ENCODE data around the gene PTPA. TPM values are rescaled to one million over a fixed set of nuclear protein-coding genes. Genes with fewer than 3 reads are reported as not detected.
A peak's percentile ranks its signal among the peaks of the same experiment; 100 is the strongest.

PTPA gene
- total and polyA plus RNA-seq, 2 donors (not counting 3 experiments of a cell fraction or from before 2014, with no cell fraction given) = 97.7 to 121 TPM

DNA sequence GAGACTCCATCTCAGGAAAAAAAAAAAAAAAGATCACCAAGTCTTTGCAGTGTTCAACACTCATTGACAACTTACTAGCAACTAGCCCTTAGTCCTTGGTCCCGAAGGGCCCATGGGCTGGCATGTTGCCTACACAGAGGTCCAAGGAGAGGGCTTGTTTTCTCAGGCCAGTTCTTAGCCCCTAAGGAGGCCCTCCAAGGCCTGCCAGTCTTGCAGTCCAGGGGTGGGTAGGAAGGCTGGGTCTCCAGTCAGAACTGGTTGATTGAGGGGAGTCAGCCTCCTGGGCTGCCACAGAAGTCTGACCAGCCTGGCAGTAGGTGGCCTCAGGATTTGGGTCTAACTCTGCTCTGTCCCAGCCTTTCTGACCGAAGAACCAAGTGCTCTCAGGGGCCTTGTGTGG lies 34.1 kb downstream of the PTPA start:
- FAIRE-seq = no peak

More for the DNA sequence above, 34.1 kb downstream of the PTPA start:
- H3K4me1 ChIP-seq (ENCODE audit: control insufficient read depth, extremely low read depth, insufficient read depth, low read length) = peaks cover 39% of the 10 kb centered on the region
- no peak overlapping the region for H3K4me3 ChIP-seq (replicated peaks in 1 of 3; ENCODE audit: insufficient read depth in 1 of 3, low read depth in 1 of 3, low read length in 3 of 3)
- POLR2A ChIA-PET = no interaction called here
- no peaks in the 10 kb centered on the region for H3K27me3 ChIP-seq (ENCODE audit: control insufficient read depth in 2 of 2, insufficient read depth in 2 of 2, low read length in 2 of 2)
- intact Hi-C loops (cut with micrococcal nuclease) (no loop called here), dilution Hi-C loops (cut with MboI; ENCODE audit: extremely low pct_ligation_motif_present, low sequenced_read_pairs) (no loop called here)
- H3K27ac ChIP-seq (ENCODE audit: insufficient read depth, low read depth, low read length) = peak overlapping the region; percentile 10
- H3K9me1 ChIP-seq (replicated peaks; ENCODE audit: control insufficient read depth, extremely low read depth, insufficient read depth, low read length) = no peaks in the 10 kb centered on the region
- no peak for DNase-seq (ENCODE audit: low read depth, low spot score)
- no peaks in the 10 kb centered on the region for H4K20me1 ChIP-seq (replicated peaks; ENCODE audit: control insufficient read depth, extremely low read depth, insufficient read depth, low read length)
- BruUV-seq (replicated peaks) = no TSS peak
- CTCF ChIA-PET = interaction anchor here (1.2 to 9.5 kb wide), 3 partner anchors 14 to 37 kb away, joined by 3 to 287 read pairs (median 6); partner anchors contain the start of gene IER5L
- no peaks in the 10 kb centered on the region for H3K9me3 ChIP-seq (replicated peaks; ENCODE audit: control insufficient read depth, insufficient read depth, low read length)
- no peak overlapping the region for H2AFZ ChIP-seq (ENCODE audit: low read depth, low read length)
- H3K4me2 ChIP-seq (ENCODE audit: insufficient read depth, low read length) = no peak overlapping the region
- H3K9ac ChIP-seq (replicated peaks; ENCODE audit: extremely low read depth, insufficient read depth, low read length) = no peak overlapping the region
- H3K79me2 ChIP-seq (ENCODE audit: control insufficient read depth, insufficient read depth, low read length) = peaks cover 4% of the 10 kb centered on the region
- TF ChIP-seq, protein P1, sequence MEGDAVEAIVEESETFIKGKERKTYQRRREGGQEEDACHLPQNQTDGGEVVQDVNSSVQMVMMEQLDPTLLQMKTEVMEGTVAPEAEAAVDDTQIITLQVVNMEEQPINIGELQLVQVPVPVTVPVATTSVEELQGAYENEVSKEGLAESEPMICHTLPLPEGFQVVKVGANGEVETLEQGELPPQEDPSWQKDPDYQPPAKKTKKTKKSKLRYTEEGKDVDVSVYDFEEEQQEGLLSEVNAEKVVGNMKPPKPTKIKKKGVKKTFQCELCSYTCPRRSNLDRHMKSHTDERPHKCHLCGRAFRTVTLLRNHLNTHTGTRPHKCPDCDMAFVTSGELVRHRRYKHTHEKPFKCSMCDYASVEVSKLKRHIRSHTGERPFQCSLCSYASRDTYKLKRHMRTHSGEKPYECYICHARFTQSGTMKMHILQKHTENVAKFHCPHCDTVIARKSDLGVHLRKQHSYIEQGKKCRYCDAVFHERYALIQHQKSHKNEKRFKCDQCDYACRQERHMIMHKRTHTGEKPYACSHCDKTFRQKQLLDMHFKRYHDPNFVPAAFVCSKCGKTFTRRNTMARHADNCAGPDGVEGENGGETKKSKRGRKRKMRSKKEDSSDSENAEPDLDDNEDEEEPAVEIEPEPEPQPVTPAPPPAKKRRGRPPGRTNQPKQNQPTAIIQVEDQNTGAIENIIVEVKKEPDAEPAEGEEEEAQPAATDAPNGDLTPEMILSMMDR (IDR thresholded peaks at IDR 0.05; ENCODE audit: extremely low read depth in 1 of 2, insufficient read depth in 1 of 2, low read depth in 1 of 2, low read length in 2 of 2) = no peak
- TF ChIP-seq, protein P2, sequence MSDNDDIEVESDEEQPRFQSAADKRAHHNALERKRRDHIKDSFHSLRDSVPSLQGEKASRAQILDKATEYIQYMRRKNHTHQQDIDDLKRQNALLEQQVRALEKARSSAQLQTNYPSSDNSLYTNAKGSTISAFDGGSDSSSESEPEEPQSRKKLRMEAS (IDR thresholded peaks at IDR 0.05; ENCODE audit: insufficient read depth, insufficient read length) = no peak
- TF ChIP-seq GATA2 (IDR thresholded peaks at IDR 0.05; ENCODE audit: insufficient read depth, insufficient read length, low read depth, low read length) (no peak), JUN (IDR thresholded peaks at IDR 0.05; ENCODE audit: borderline replicate concordance, insufficient read depth, insufficient read length, low read depth) (no peak), MYC (IDR thresholded peaks at IDR 0.05; ENCODE audit: low read depth, low read length) (no peak), POLR2A (IDR thresholded peaks at IDR 0.05; ENCODE audit: low read depth, low read length) (no peak), POLR2AphosphoS5 (IDR thresholded peaks at IDR 0.05; ENCODE audit: insufficient read depth, low read depth, low read length) (no peak), FOS (IDR thresholded peaks at IDR 0.05; ENCODE audit: borderline replicate concordance, insufficient read depth, low read length) (no peak), EZH2 (IDR thresholded peaks at IDR 0.05; ENCODE audit: borderline replicate concordance, low read depth, low read length, severe bottlenecking) (no peak)
- H3K36me3 ChIP-seq (ENCODE audit: control insufficient read depth in 2 of 2, extremely low read depth in 1 of 2, insufficient read depth in 2 of 2, low read length in 2 of 2) = no peaks in the 10 kb centered on the region

Data from endothelial cell of umbilical vein (primary cell).